COR-L47 (cell line): ENCODE measurements around the gene OPN1LW.
"Not testable (repeated sequence)": the region's sequence is repeated elsewhere in the genome, so short reads cannot be mapped to it uniquely, and the experiment has no call there.

Source experiments
- DNase-seq: peaks from one replicate; lab custom pipeline; 2025; lab: John Stamatoyannopoulos, UW

OPN1LW gene

GRCh38 chrX:154135458-154136229, 8.4 kb upstream of the OPN1LW start:
- DNase-seq = no peak

GRCh38 chrX:154136627-154137161, 7.3 kb upstream of the OPN1LW start:
- DNase-seq = peak; percentile 31

- DNase-seq = no peak
Measured at GRCh38 chrX:154138857-154139256, 5.2 kb upstream of the OPN1LW start.

GRCh38 chrX:154140206-154140605, 3.8 kb upstream of the OPN1LW start:
- no peak for DNase-seq

- no peak for DNase-seq
Measured at GRCh38 chrX:154140742-154141141, 3.3 kb upstream of the OPN1LW start.

GRCh38 chrX:154142386-154142785, 1.7 kb upstream of the OPN1LW start:
- DNase-seq = no peak

GRCh38 chrX:154142950-154143745, 895 bp upstream of the OPN1LW start:
- no peak for DNase-seq

- not testable (repeated sequence) for DNase-seq
Measured at GRCh38 chrX:154151030-154151429, 7.0 kb downstream of the OPN1LW start.

- DNase-seq = not testable (repeated sequence)
Measured at GRCh38 chrX:154156221-154156620, 12.2 kb downstream of the OPN1LW start.

- not testable (repeated sequence) for DNase-seq
Measured at GRCh38 chrX:154157207-154157606, 13.2 kb downstream of the OPN1LW start.

GRCh38 chrX:154159345-154159744, 15.3 kb downstream of the OPN1LW start:
- not testable (repeated sequence) for DNase-seq

- not testable (repeated sequence) for DNase-seq
Measured at GRCh38 chrX:154164902-154165301, 20.9 kb downstream of the OPN1LW start.

- DNase-seq = not testable (repeated sequence)
Measured at GRCh38 chrX:154168384-154168783, 24.3 kb downstream of the OPN1LW start.

GRCh38 chrX:154172535-154172943, 28.5 kb downstream of the OPN1LW start:
- not testable (repeated sequence) for DNase-seq

GRCh38 chrX:154174356-154174755, 30.3 kb downstream of the OPN1LW start:
- not testable (repeated sequence) for DNase-seq

- not testable (repeated sequence) for DNase-seq
Measured at GRCh38 chrX:154182296-154182695, 38.3 kb downstream of the OPN1LW start, which contains the start of gene OPN1MW. Gene OPN1MW, plus strand, starts transcription at chrX:154182596. Its CDS starts 82 bp downstream, at chrX:154182678.

- DNase-seq = not testable (repeated sequence)
Measured at GRCh38 chrX:154183794-154184193, 39.8 kb downstream of the OPN1LW start.

- not testable (repeated sequence) for DNase-seq
Measured at GRCh38 chrX:154192846-154193245, 48.8 kb downstream of the OPN1LW start.

GRCh38 chrX:154194316-154194715, 50.3 kb downstream of the OPN1LW start:
- DNase-seq = not testable (repeated sequence)

GRCh38 chrX:154196466-154196865, 52.4 kb downstream of the OPN1LW start:
- DNase-seq = not testable (repeated sequence)
